Type B pancreatic cell (in vitro differentiated cells): ENCODE measurements around the gene PRTFDC1. TPM values are rescaled to one million over a fixed set of nuclear protein-coding genes. Genes with fewer than 3 reads are reported as not detected.
"Not testable (repeated sequence)": the region's sequence is repeated elsewhere in the genome, so short reads cannot be mapped to it uniquely, and the experiment has no call there.

Source experiments
- DNase-seq: peaks from one replicate; pipeline ENCODE4 v3.0.0; 2021; ENCODE audit warnings: mixed read lengths; ENCODE audit not compliant: unreplicated experiment; ENCODE audit errors: extremely low spot score
- H3K27ac Mint-ChIP-seq: 2 replicates; pipeline ENCODE4 v1.8.0; 2021; ENCODE audit warnings: mild to moderate bottlenecking, mixed read lengths
- H3K27me3 Mint-ChIP-seq: 2 replicates; pipeline ENCODE4 v1.8.0; 2021; ENCODE audit warnings: mixed read lengths
- H3K36me3 Mint-ChIP-seq: 2 replicates; pipeline ENCODE4 v1.8.0; 2021; ENCODE audit warnings: mixed read lengths
- H3K4me1 Mint-ChIP-seq: one replicate; pipeline ENCODE4 v1.8.0; 2021; ENCODE audit warnings: mixed read lengths; ENCODE audit not compliant: unreplicated experiment
- H3K4me3 Mint-ChIP-seq: 2 replicates; pipeline ENCODE4 v1.8.0; 2021; ENCODE audit warnings: mild to moderate bottlenecking, mixed read lengths
- H3K9me3 Mint-ChIP-seq: 2 replicates; pipeline ENCODE4 v1.8.0; 2021; ENCODE audit warnings: mixed read lengths
- CTCF ChIP-seq: fragments of 200-600 bp; sonication (generic); conservative IDR thresholded peaks from 2 replicates; pipeline ENCODE4 v1.5.0; 2021; ENCODE audit warnings: antibody characterized with exemption, mild to moderate bottlenecking
- total RNA-seq: library from RNA; stranded (reverse); gene quantifications from 2 replicates; pipeline ENCODE4 v1.2.1, GENCODE V29; 2021; ENCODE audit warnings: low replicate concordance

The PRTFDC1 gene
- total RNA-seq, 1 donor from 2014 or later = 22.9 TPM

- Mint-ChIP-seq H3K27me3 (no peaks in the 10 kb centered on the region), H3K4me3 (no peak overlapping the region), H3K9me3 (no peaks in the 10 kb centered on the region), H3K27ac (no peak overlapping the region), H3K36me3 (no peaks in the 10 kb centered on the region), H3K4me1 (peaks cover 11% of the 10 kb centered on the region)
- DNase-seq = no peak
- TF ChIP-seq CTCF = no peak
These were observed 5.8 kb upstream of the PRTFDC1 start for GRCh38 chr10:24958091-24958720.

GRCh38 chr10:24957624-24958051, 5.2 kb upstream of the PRTFDC1 start:
- not testable (repeated sequence) for H3K27ac Mint-ChIP-seq, H3K9me3 Mint-ChIP-seq, H3K27me3 Mint-ChIP-seq, DNase-seq, H3K36me3 Mint-ChIP-seq, H3K4me3 Mint-ChIP-seq
- peaks cover 13% of the 10 kb centered on the region for H3K4me1 Mint-ChIP-seq

- Mint-ChIP-seq H3K27me3 (no peaks in the 10 kb centered on the region), H3K4me1 (peaks cover 27% of the 10 kb centered on the region), H3K36me3 (peaks cover 4% of the 10 kb centered on the region), H3K9me3 (no peaks in the 10 kb centered on the region), H3K4me3 (peak overlapping the region; percentile 87), H3K27ac (peak overlapping the region; percentile 87)
- TF ChIP-seq CTCF = no peak
- no peak for DNase-seq
These were observed 1.3 kb upstream of the PRTFDC1 start for GRCh38 chr10:24953675-24954074.

- Mint-ChIP-seq H3K4me1 (peaks cover 32% of the 10 kb centered on the region), H3K4me3 (peak overlapping the region; percentile 87), H3K9me3 (no peaks in the 10 kb centered on the region), H3K27me3 (no peaks in the 10 kb centered on the region), H3K27ac (peak overlapping the region; percentile 87), H3K36me3 (peaks cover 4% of the 10 kb centered on the region)
- DNase-seq = peak; percentile 77
- peak; percentile 72 for TF ChIP-seq CTCF
These were observed 570 bp upstream of the PRTFDC1 start for GRCh38 chr10:24952707-24953645.

GRCh38 chr10:24951201-24952142, 934 bp downstream of the PRTFDC1 start:
- Mint-ChIP-seq H3K4me1 (peaks cover 34% of the 10 kb centered on the region), H3K4me3 (peak overlapping the region; percentile 82), H3K27me3 (no peaks in the 10 kb centered on the region), H3K27ac (peak overlapping the region; percentile 74), H3K9me3 (no peaks in the 10 kb centered on the region), H3K36me3 (peaks cover 4% of the 10 kb centered on the region)
- no peak for TF ChIP-seq CTCF
- no peak for DNase-seq
